Renal cortical epithelial cell (primary cell): ENCODE data around the gene SLC47A2. TPM values are rescaled to one million over a fixed set of nuclear protein-coding genes. Genes with fewer than 3 reads are reported as not detected.
"Not testable (repeated sequence)": the region's sequence is repeated elsewhere in the genome, so short reads cannot be mapped to it uniquely, and the experiment has no call there.

Source experiments
- DNase-seq: peaks from one replicate; pipeline ENCODE4 v3.0.0-alpha.2; 2011; ENCODE audit warnings: low read depth
- total RNA-seq: library from RNA; depleted of rRNA; stranded (reverse); fragments of >200 nt; gene quantifications from 2 replicates; pipeline ENCODE4 v1.2.3, GENCODE V29; 2014

SLC47A2 gene
- total RNA-seq, 1 donor from 2014 or later, result 0.55 TPM

- DNase-seq, result no peak
Observed at GRCh38 chr17:19708431-19709175, 7.8 kb downstream of the SLC47A2 start.

DNA sequence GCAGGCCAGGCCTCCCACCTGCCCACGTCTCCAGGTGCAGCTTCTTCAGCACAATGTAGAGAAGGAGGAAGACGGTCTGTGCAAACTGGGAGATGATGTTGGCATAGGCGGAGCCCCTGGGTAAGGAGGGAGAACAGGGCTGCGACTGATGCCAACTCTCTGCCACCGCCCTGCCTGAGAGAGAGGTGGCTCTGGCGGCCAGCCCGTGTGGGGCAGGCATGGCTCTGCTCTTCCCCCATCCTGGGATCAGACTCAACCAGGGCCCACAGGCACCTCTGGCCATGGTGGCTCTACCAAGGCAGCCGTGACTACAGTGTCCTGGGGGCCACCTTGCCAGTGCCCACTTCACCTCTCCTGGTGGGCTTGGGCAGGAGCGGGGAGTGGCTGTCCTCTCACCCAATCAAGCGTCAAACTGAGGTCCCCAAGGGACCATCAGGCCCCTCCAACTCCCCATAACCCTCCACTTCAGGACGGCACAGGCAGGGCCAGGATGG, 8.6 kb downstream of the SLC47A2 start:
- DNase-seq, result no peak

- no peak for DNase-seq
Observed at GRCh38 chr17:19706791-19707727, 9.3 kb downstream of the SLC47A2 start.

DNA sequence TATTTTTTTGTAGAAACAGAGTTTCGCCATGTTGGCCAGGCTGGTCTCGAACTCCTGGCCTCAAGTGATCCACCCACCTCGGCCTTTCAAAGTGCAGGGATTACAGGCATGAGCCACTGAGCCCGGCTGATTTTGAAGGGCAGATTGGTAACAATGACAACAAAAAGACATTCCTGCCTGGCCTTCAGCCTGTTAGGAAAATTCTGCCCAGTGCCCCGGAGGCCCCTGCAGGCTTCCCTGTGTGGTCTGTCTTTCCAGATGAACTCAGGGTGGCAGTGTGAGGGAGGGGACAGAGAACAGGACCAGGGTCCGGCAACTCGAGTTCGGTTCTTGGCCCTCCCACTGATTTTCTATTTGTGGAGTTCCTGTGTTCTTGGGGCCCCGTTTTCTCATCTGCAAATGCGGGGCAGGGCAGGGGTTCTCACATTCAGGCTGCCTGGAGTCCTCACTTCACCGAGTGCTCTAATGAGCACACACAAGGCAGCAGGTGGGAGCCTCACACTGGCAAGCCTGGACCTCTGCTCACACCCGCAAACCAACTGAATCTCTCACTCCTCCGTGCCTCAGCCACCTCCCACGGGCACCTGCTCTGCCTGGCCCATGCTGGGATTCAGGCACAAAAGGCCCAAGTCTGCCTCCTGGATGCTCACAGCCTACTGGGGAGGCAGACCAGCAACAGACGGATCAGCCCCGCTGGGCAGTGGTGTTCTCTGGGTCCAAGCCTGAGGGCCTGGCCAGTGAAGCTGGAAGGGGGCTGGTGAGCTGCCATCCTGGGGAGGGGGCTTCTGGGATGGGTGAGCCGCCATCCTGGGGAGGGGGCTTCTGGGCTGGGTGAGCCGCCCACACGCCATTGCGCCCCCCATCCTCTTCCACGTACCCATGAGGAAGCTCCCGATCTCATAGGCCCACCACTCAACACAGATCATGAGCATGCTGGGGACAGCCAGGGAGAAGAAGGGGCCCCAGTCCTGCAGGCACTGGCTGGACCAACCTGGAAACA, 10.3 kb downstream of the SLC47A2 start:
- no peak for DNase-seq

DNA sequence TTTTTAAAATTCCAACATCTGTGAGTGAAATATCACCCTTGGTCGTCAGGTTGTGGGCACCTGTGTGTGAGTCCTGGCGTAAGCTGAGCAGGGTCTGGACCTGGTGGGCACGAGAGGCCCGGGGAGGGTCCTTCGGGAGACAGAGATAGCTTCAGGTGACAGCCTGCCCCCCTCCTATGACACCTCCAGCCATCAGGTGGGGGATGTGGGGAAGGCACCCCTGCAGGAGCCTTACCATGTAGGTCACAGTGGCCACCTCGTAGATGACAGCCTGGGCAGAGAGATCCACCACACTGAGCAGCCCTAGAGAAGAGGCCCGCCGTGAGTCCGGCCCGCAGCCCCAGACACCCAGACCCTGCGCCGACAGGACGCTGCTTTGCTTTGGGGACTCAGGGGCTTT, 11.2 kb downstream of the SLC47A2 start:
- DNase-seq, result no peak

DNA sequence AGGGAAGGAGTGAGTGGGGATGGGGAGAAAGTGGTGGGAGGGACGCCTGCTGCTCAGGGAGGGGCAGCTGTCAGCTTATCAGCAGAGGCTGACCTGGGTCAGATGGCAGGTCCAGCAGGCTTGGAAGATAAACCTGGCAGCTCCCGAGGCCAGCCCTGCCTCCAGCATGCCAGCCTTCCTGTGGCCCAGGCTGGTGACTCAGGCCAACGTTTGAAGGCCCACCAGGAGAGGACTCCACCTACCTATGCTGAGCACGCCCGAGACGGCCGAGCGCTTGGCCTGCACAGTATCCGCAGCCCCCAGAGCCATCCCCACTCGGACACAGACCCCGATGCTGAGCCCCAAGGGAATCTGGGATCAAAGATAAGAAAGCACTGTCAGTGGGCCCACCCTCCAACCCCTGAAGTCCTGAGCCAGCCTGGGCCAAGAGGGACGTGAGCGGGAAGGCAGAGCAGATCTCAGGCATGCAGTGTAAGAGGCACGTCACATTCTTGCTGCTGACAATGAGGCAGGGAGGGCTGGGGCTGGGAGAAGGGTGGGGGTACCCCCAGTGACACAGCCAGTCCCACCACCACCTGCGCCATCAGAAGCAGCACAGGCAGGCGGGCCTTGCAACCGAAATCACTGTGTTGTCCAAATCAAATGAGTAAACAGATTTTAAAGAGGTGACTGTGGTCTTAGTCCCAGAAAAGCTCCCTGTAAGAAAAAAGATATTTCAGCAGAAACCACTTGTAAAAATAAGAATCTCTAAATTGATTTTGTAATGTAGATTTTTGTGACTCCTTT, 12.4 kb downstream of the SLC47A2 start:
- no peak for DNase-seq

- DNase-seq, result peak; percentile 42
Observed at GRCh38 chr17:19703106-19703827, 13.1 kb downstream of the SLC47A2 start.

DNA sequence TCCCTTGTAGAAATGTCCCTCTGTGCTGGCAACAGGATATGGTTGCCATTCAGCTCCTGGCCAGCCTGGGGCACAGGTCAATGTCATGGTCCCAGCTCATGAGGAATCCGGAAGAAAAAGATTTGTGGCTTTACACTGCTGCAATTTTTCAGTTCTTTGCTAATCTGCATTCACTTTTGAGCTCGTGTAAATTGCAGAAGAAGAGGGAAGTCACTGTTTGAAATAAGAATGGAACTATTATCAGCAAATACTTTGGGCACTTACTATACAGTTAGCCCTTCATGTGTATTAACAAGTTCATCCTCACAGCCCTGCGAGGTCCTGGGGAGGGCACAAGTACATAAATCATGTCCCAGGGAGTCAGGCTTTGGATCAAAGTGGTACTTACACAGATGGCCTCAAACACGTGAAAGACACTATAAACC, 14.2 kb downstream of the SLC47A2 start:
- DNase-seq, result peak; percentile 62

GRCh38 chr17:19686400-19687090, 29.8 kb downstream of the SLC47A2 start:
- DNase-seq, result no peak

GRCh38 chr17:19684909-19685580, 31.3 kb downstream of the SLC47A2 start:
- DNase-seq, result not testable (repeated sequence)

- no peak for DNase-seq
Observed at GRCh38 chr17:19683117-19683516, 33.3 kb downstream of the SLC47A2 start.

- DNase-seq, result no peak
Observed at GRCh38 chr17:19678581-19679453, 37.6 kb downstream of the SLC47A2 start.

GRCh38 chr17:19677736-19678379, 38.5 kb downstream of the SLC47A2 start:
- no peak for DNase-seq

GRCh38 chr17:19676896-19677295, 39.5 kb downstream of the SLC47A2 start:
- DNase-seq, result no peak

GRCh38 chr17:19673623-19674022, 42.8 kb downstream of the SLC47A2 start:
- no peak for DNase-seq

DNA sequence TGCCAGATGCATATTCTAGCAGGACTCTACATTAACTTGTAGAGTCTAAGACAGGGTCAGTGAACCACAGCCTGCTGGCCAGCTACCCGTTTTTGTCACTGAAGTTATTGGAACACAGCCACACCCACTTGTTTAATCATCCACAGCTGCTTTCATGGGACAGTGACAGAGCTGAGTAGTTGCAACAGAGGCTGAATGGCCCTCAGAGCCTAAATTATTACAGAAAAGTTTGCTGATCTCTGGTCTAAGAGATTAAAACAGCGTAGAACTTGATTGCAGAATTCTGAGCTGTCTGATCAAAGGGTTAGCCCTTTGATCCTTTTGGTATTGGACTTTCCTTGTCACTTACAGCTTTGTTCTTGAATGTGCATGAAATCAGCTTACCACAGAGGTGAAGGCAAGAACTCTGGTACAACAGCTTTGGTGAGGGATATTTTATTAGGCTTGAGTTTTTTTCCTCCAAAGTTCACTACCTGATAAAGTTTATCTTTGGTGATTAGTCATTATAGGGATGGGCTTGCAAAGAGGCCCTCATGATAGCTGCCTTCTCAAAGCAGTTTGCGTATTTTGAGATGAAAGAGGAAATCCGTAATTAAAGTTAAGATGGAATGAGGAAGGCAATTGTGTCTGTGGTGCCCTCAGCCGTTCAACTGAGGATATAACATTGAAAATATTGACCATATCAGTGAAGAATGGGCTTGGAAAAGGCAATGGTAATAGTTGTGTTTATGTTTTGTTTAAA, 44.2 kb downstream of the SLC47A2 start:
- DNase-seq, result peak; percentile 58
